Ovary (tissue), 9 donors: ENCODE measurements around the gene TMEM132D. TPM values are rescaled to one million over a fixed set of nuclear protein-coding genes. Genes with fewer than 3 reads are reported as not detected.

Source experiments
- DNase-seq, 5 donors: peaks; one replicate each; pipeline ENCODE4 v3.0.0-alpha.2; 2019 to 2020
- H3K27ac ChIP-seq, 2 donors: fragments of 200-600 bp; one replicate each; pipeline versions ENCODE4 v1.5.1 to v1.8.0; 2019 to 2022
- H3K27me3 ChIP-seq: fragments of 200-600 bp; one replicate; pipeline ENCODE4 v1.8.0; 2022
- H3K36me3 ChIP-seq: fragments of 200-600 bp; sonication (generic); one replicate; pipeline ENCODE4 v1.5.1; 2019
- H3K4me1 ChIP-seq: one replicate; pipeline ENCODE4 v1.8.1; 2013; ENCODE audit warnings: mild to moderate bottlenecking, moderate library complexity; ENCODE audit not compliant: insufficient read depth
- H3K4me3 ChIP-seq: fragments of 200-600 bp; sonication (generic); one replicate; pipeline ENCODE4 v1.5.1; 2017
- H3K9me3 ChIP-seq, 2 donors: fragments of 200-600 bp in 1 of 2; sonication (generic) in 1 of 2; one replicate each; pipeline versions ENCODE4 v1.5.1 to v1.8.1; 2013 to 2019; ENCODE audit warnings: mild to moderate bottlenecking in 1 of 2, moderate library complexity in 1 of 2
- CTCF ChIP-seq, 3 donors: fragments of 450-650 bp in 2 of 3; fragments of 200-600 bp in 1 of 3; IDR thresholded peaks; one replicate each; pipeline versions ENCODE4 v1.5.1 to v1.8.0; 2016 to 2022; ENCODE audit warnings: antibody characterized with exemption in 3 of 3, mild to moderate bottlenecking in 1 of 3
- EP300 ChIP-seq: sonication (generic); formaldehyde crosslinking; IDR thresholded peaks from one replicate; pipeline ENCODE4 v1.6.1; 2017; ENCODE audit warnings: antibody characterized with exemption
- POLR2A ChIP-seq: fragments of 450-650 bp; IDR thresholded peaks from one replicate; pipeline ENCODE4 v1.6.1; 2017; ENCODE audit warnings: antibody characterized with exemption, mild to moderate bottlenecking, moderate library complexity
- WGBS, 3 donors: extraction: QIAGEN DNeasy Blood & Tissue Kit in 1 of 3; methylation state at CpG; one replicate each; pipeline versions ENCODE4 v1.1.5 to v1.1.7; 2013 to 2017; 5-methylcytosine and 5-hydroxymethylcytosine counted together
- intact Hi-C, 4 donors: fragments of 100-400 bp; cut with DNase I; formaldehyde crosslinking; loops; one replicate each; pipeline versions ENCODE4 v1.11.0 to v1.15.1; 2022 to 2023
- polyA plus RNA-seq, 2 donors: library from polyadenylated mRNA; stranded (reverse); fragments of 200-250 nt in 1 of 2; fragments of 350-450 nt in 1 of 2; fragmentation: Illumina TruSeq in 1 of 2; extraction: RNeasy Lipid Tissue Mini Kit (QIAGEN cat#74804) in 1 of 2; gene quantifications; one replicate each; pipeline ENCODE4 v1.2.3, GENCODE V29; 2013 to 2014
- total RNA-seq, 7 donors: library from RNA; depleted of rRNA in 2 of 7; stranded (reverse); fragments of >200 nt in 2 of 7; fragmentation: NEBNext Ultra II Directional in 3 of 7; extraction: Animal tissue kit (Norgen Biotek cat#: 25700) in 3 of 7; gene quantifications; one replicate each; pipeline versions ENCODE4 v1.1.0 to v1.2.4, GENCODE V29; 2016 to 2023
- donor health status: DM: no; HTN: no; CAD: no; lungs with moderate emphysema.
- donor health status: DM: no; HTN: no; CAD: no.
- donor health status: Bipolar disorder and iron deficiency.
- donor health status: DM: yes; HTN: yes; CAD: no.
- donor health status: DM: no; HTN: no; CAD: no.
- donor health status: DM: yes; HTN: yes; CAD: no.

TMEM132D gene
- total and polyA plus RNA-seq, 9 donors = 0.04 TPM; not detected in 8

- whole genome bisulfite sequencing, 3 donors = 89 to 92% (median 89%) methylated on average over 1 of the region's 1 CpG
- H3K9me3 ChIP-seq = no peaks in the 10 kb centered on the region
- H3K36me3 ChIP-seq = no peaks in the 10 kb centered on the region
- no peaks in the 10 kb centered on the region for H3K4me1 ChIP-seq
- TF ChIP-seq CTCF (IDR thresholded peaks at IDR 0.05) = no peak
- no peak for TF ChIP-seq POLR2A
- no peak for TF ChIP-seq EP300
- H3K27ac ChIP-seq = no peak overlapping the region
- intact Hi-C loops = no loop called here
- DNase-seq = no peak
- H3K4me3 ChIP-seq = no peak overlapping the region
- no peaks in the 10 kb centered on the region for H3K27me3 ChIP-seq
Observed at GRCh38 chr12:129503802-129504201, 400.0 kb downstream of the TMEM132D start.

- TF ChIP-seq POLR2A (no peak), CTCF (IDR thresholded peaks at IDR 0.05) (no peak), EP300 (no peak)
- Histone ChIP-seq H3K36me3 (no peaks in the 10 kb centered on the region), H3K9me3 (no peaks in the 10 kb centered on the region), H3K27me3 (no peaks in the 10 kb centered on the region), H3K4me1 (no peaks in the 10 kb centered on the region), H3K27ac (no peak overlapping the region), H3K4me3 (no peak overlapping the region)
- WGBS, 3 donors = 54 to 61% (median 55%) methylated on average over 6 of the region's 6 CpGs
- intact Hi-C loops = no loop called here
- DNase-seq = no peak
Observed at GRCh38 chr12:129496226-129496625, 407.6 kb downstream of the TMEM132D start.

GRCh38 chr12:129494766-129495165 lies 409.1 kb downstream of the TMEM132D start:
- intact Hi-C loops = no loop called here
- no peak for TF ChIP-seq POLR2A
- TF ChIP-seq EP300 = no peak
- no peak for DNase-seq
- Histone ChIP-seq H3K4me3 (no peak overlapping the region), H3K9me3 (no peaks in the 10 kb centered on the region), H3K27me3 (no peaks in the 10 kb centered on the region), H3K4me1 (no peaks in the 10 kb centered on the region), H3K27ac (no peak overlapping the region), H3K36me3 (no peaks in the 10 kb centered on the region)
- 59 to 75% (median 67%) methylated on average over 2 of the region's 2 CpGs for WGBS, 3 donors

- no peak for DNase-seq
- Histone ChIP-seq H3K9me3 (no peaks in the 10 kb centered on the region), H3K4me1 (no peaks in the 10 kb centered on the region), H3K4me3 (no peak overlapping the region), H3K36me3 (no peaks in the 10 kb centered on the region), H3K27ac (no peak overlapping the region), H3K27me3 (no peaks in the 10 kb centered on the region)
- WGBS, 3 donors = 47 to 51% (median 48%) methylated on average over 2 of the region's 2 CpGs
- no peak for TF ChIP-seq CTCF (IDR thresholded peaks at IDR 0.05)
- TF ChIP-seq POLR2A = no peak
- TF ChIP-seq EP300 = no peak
- intact Hi-C loops = no loop called here
Observed at GRCh38 chr12:129494260-129494659, 409.6 kb downstream of the TMEM132D start.

GRCh38 chr12:129489100-129489676 lies 414.6 kb downstream of the TMEM132D start:
- no peak overlapping the region for H3K27ac ChIP-seq
- intact Hi-C loops = no loop called here

More at GRCh38 chr12:129489100-129489676, 414.6 kb downstream of the TMEM132D start:
- H3K9me3 ChIP-seq = no peaks in the 10 kb centered on the region
- no peak for DNase-seq
- TF ChIP-seq POLR2A (no peak), EP300 (no peak), CTCF (IDR thresholded peaks at IDR 0.05) (no peak)
- WGBS, 3 donors = 79 to 90% (median 82%) methylated on average over 1 of the region's 1 CpG
- no peaks in the 10 kb centered on the region for H3K36me3 ChIP-seq
- H3K27me3 ChIP-seq = no peaks in the 10 kb centered on the region
- H3K4me1 ChIP-seq = no peaks in the 10 kb centered on the region
- H3K4me3 ChIP-seq = no peak overlapping the region
